22Rv1 (cell line): Measurements from ENCODE around the gene OR5M8.

Experiments used
- CTCF ChIP-seq: fragments of 450-650 bp; IDR thresholded peaks from 2 replicates; pipeline ENCODE4 v1.5.1; 2017; ENCODE audit warnings: mild to moderate bottlenecking
- ZFX ChIP-seq: fragments of 450-650 bp; IDR thresholded peaks from 2 replicates; pipeline ENCODE4 v1.6.1; 2017; ENCODE audit warnings: antibody characterized with exemption, borderline replicate concordance

GRCh38 chr11:56531856-56532255 lies 40.7 kb upstream of the OR5M8 start:
- TF ChIP-seq CTCF: no peak
- no peak for TF ChIP-seq ZFX
